HCT116 (cell line): Measurements from ENCODE around the gene EYA4. TPM values are rescaled to one million over a fixed set of nuclear protein-coding genes. Genes with fewer than 3 reads are reported as not detected.

Source experiments
- ATAC-seq: fragments of 200-7000 bp; cut with Tn5 transposase; 2 replicates; pipeline ENCODE4 v1.9.1; 2020; ENCODE audit warnings: mild to moderate bottlenecking, moderate library complexity
- BruUV-seq: library from RNA; stranded (reverse); fragments of 400-500 nt; replicated peaks from 2 replicates; lab custom pipeline; 2021; lab: Mats Ljungman, UMichigan
- CTCF ChIA-PET: fragments of 300-600 bp; sonication (Branson Sonifier 250); formaldehyde crosslinking; loops from one replicate; lab custom pipeline; 2021; ENCODE audit warnings: antibody characterized with exemption; lab: Charles Lee
- POLR2A ChIA-PET: fragments of 300-600, 350-600 bp; sonication (Branson Sonifier 250); formaldehyde crosslinking; loops from one replicate; lab custom pipeline; 2021; ENCODE audit warnings: antibody characterized with exemption; lab: Charles Lee
- RAD21 ChIA-PET, 2 experiments: fragments of 300-600 bp; sonication (Branson Sonifier 250); formaldehyde crosslinking; loops; one replicate each; lab custom pipeline; 2023; ENCODE audit warnings: low total read pairs in 2 of 2; ENCODE audit not compliant: uncharacterized antibody in 2 of 2, unreplicated experiment in 2 of 2, low non-redundant PET in 1 of 2; lab: Charles Lee
- DNase-seq: peaks from one replicate; pipeline ENCODE4 v3.0.0-alpha.2; 2010; ENCODE audit warnings: low read depth, low spot score
- H2AFZ ChIP-seq: fragments of 200-600 bp; shearing (Covaris generic), sonication (generic); 2 replicates; pipeline ENCODE4 v1.6.1; 2017; ENCODE audit warnings: low read depth, mixed run types, mixed read lengths, antibody characterized with exemption, low read length; ENCODE audit not compliant: poor library complexity, severe bottlenecking
- H3K27ac ChIP-seq: 2 replicates; pipeline ENCODE4 v1.5.1; 2012; ENCODE audit warnings: low read depth, low read length
- H3K27me3 ChIP-seq: fragments of 200-600 bp; sonication (generic); 2 replicates; pipeline ENCODE4 v1.6.1; 2016; ENCODE audit warnings: mixed run types, low read length, mixed read lengths; ENCODE audit not compliant: insufficient read depth
- H3K36me3 ChIP-seq, 2 experiments: fragments of 200-500 bp in 1 of 2; fragments of 200-600 bp in 1 of 2; sonication (Bioruptor generic) in 1 of 2; sonication (generic) in 1 of 2; 2 replicates each; pipeline versions ENCODE4 v1.5.1 to v1.6.1; 2014 to 2016; ENCODE audit warnings: low read length in 2 of 2, inconsistent platforms in 1 of 2, mixed read lengths in 1 of 2, mixed run types in 1 of 2; ENCODE audit not compliant: insufficient read depth in 2 of 2, control insufficient read depth in 1 of 2
- H3K4me1 ChIP-seq, 2 experiments: fragments of 200-600 bp in 1 of 2; sonication (generic) in 1 of 2; 2 replicates each; pipeline versions ENCODE4 v1.5.1 to v1.6.1; 2012 to 2017; ENCODE audit warnings: low read length in 2 of 2, inconsistent platforms in 1 of 2, mild to moderate bottlenecking in 1 of 2, mixed read lengths in 1 of 2, mixed run types in 1 of 2, moderate library complexity in 1 of 2; ENCODE audit not compliant: insufficient read depth in 2 of 2, control insufficient read depth in 1 of 2
- H3K4me2 ChIP-seq: fragments of 200-600 bp; sonication (generic); 2 replicates; pipeline ENCODE4 v1.6.1; 2017; ENCODE audit warnings: mixed run types, low read length, mixed read lengths
- H3K4me3 ChIP-seq, 2 experiments: fragments of 200-600 bp in 1 of 2; sonication (generic) in 1 of 2; replicated peaks in 1 of 2; 2 replicates each; pipeline ENCODE4 v1.5.1; 2011 to 2016; ENCODE audit warnings: low read length in 2 of 2, control low read depth in 1 of 2, low read depth in 1 of 2, mild to moderate bottlenecking in 1 of 2, mixed read lengths in 1 of 2, mixed run types in 1 of 2
- H3K79me2 ChIP-seq: fragments of 200-600 bp; sonication (generic); 2 replicates; pipeline ENCODE4 v1.6.1; 2017; ENCODE audit warnings: mild to moderate bottlenecking, mixed run types, low read length, moderate library complexity, mixed read lengths; ENCODE audit not compliant: insufficient read depth
- H3K9ac ChIP-seq: fragments of 200-600 bp; sonication (generic); 2 replicates; pipeline ENCODE4 v1.6.1; 2016; ENCODE audit warnings: low read length, mixed read lengths
- H3K9me2 ChIP-seq: fragments of 200-600 bp; sonication (generic), shearing (Covaris generic); 2 replicates; pipeline ENCODE4 v1.6.1; 2017; ENCODE audit warnings: mixed run types, mild to moderate bottlenecking, moderate library complexity; ENCODE audit not compliant: insufficient read depth
- H3K9me3 ChIP-seq, 2 experiments: fragments of 200-500 bp in 1 of 2; fragments of 200-600 bp in 1 of 2; sonication (Bioruptor generic) in 1 of 2; sonication (generic) in 1 of 2; 2 replicates each; pipeline ENCODE4 v1.6.1; 2014 to 2017; ENCODE audit warnings: low read length in 2 of 2, mixed read lengths in 2 of 2, inconsistent platforms in 1 of 2, low read depth in 1 of 2, mild to moderate bottlenecking in 1 of 2, mixed run types in 1 of 2, moderate library complexity in 1 of 2; ENCODE audit not compliant: control insufficient read depth in 1 of 2, insufficient read depth in 1 of 2
- H4K20me1 ChIP-seq: fragments of 200-600 bp; sonication (generic), shearing (Covaris generic); 2 replicates; pipeline ENCODE4 v1.6.1; 2017; ENCODE audit warnings: mixed run types, mild to moderate bottlenecking, moderate library complexity; ENCODE audit not compliant: insufficient read depth
- RAD21 ChIP-seq: IDR thresholded peaks from 2 replicates; pipeline ENCODE4 v1.6.1; 2012; ENCODE audit warnings: low read depth, mild to moderate bottlenecking
- YY1 ChIP-seq: IDR thresholded peaks from 2 replicates; pipeline ENCODE4 v1.6.1; 2011; ENCODE audit warnings: low read length, low read depth, moderate library complexity, mild to moderate bottlenecking; ENCODE audit not compliant: insufficient replicate concordance; ENCODE audit errors: extremely low read depth
- intact Hi-C: fragments of 100-400 bp; cut with micrococcal nuclease; formaldehyde crosslinking; loops from 2 replicates; pipeline ENCODE4 v1.10.0; 2022
- total RNA-seq: library from RNA; stranded (reverse); gene quantifications from one replicate; pipeline ENCODE4 v1.2.1, GENCODE V29; 2021; ENCODE audit not compliant: unreplicated experiment
- TF ChIP-seq, protein P1 (sequence below): IDR thresholded peaks from 2 replicates; pipeline ENCODE4 v1.6.1; 2012; ENCODE audit warnings: low read depth
- TF ChIP-seq, protein P2 (sequence below), 3 experiments: fragments of 200-600 bp in 1 of 3; sonication (generic) in 1 of 3; IDR thresholded peaks in 2 of 3; conservative IDR thresholded peaks in 1 of 3; 2 replicates each; pipeline ENCODE4 v1.5.1; 2012 to 2017; ENCODE audit warnings: low read depth in 2 of 3, low read length in 2 of 3, antibody characterized with exemption in 1 of 3, borderline replicate concordance in 1 of 3, control low read depth in 1 of 3, mild to moderate bottlenecking in 1 of 3, mixed read lengths in 1 of 3, mixed run types in 1 of 3, moderate library complexity in 1 of 3; ENCODE audit not compliant: insufficient read depth in 1 of 3

EYA4 gene
- total RNA-seq, 1 experiment from 2014 or later = not detected

DNA sequence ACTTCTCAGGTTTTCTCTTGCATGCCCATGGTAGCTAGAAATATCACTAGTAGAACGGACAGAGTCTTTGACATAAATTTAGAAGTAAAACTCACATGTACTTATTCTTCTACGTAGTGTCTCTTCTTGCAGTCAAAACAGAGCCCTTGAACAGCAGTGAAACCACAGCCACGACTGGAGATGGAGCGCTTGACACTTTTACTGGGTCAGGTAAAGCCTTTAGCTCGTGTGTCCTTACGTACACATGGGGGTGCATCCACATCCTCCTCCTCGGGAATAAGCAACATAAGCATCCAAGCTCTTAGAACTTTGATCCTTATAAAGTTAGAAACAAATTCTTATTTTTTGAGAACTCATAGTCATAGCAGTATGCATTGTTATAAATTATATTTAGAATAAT, 215.3 kb downstream of the EYA4 start:
- ChIA-PET CTCF (no interaction called here), RAD21 (no interaction called here), POLR2A (no interaction called here)
- Histone ChIP-seq H3K9ac (no peak overlapping the region), H2AFZ (no peak overlapping the region), H3K4me3 (no peak overlapping the region), H3K79me2 (no peaks in the 10 kb centered on the region), H3K27ac (no peak overlapping the region), H3K36me3 (no peaks in the 10 kb centered on the region), H3K9me3 (no peaks in the 10 kb centered on the region), H3K4me2 (no peak overlapping the region), H3K9me2 (no peaks in the 10 kb centered on the region), H3K27me3 (no peaks in the 10 kb centered on the region), H4K20me1 (no peaks in the 10 kb centered on the region), H3K4me1 (no peaks in the 10 kb centered on the region)
- TF ChIP-seq RAD21 (no peak), YY1 (no peak)
- TF ChIP-seq, protein P1, sequence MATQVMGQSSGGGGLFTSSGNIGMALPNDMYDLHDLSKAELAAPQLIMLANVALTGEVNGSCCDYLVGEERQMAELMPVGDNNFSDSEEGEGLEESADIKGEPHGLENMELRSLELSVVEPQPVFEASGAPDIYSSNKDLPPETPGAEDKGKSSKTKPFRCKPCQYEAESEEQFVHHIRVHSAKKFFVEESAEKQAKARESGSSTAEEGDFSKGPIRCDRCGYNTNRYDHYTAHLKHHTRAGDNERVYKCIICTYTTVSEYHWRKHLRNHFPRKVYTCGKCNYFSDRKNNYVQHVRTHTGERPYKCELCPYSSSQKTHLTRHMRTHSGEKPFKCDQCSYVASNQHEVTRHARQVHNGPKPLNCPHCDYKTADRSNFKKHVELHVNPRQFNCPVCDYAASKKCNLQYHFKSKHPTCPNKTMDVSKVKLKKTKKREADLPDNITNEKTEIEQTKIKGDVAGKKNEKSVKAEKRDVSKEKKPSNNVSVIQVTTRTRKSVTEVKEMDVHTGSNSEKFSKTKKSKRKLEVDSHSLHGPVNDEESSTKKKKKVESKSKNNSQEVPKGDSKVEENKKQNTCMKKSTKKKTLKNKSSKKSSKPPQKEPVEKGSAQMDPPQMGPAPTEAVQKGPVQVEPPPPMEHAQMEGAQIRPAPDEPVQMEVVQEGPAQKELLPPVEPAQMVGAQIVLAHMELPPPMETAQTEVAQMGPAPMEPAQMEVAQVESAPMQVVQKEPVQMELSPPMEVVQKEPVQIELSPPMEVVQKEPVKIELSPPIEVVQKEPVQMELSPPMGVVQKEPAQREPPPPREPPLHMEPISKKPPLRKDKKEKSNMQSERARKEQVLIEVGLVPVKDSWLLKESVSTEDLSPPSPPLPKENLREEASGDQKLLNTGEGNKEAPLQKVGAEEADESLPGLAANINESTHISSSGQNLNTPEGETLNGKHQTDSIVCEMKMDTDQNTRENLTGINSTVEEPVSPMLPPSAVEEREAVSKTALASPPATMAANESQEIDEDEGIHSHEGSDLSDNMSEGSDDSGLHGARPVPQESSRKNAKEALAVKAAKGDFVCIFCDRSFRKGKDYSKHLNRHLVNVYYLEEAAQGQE = no peak
- intact Hi-C loops = no loop called here
- DNase-seq (no peak), ATAC-seq (no peak)
- no TSS peak for BruUV-seq

DNA sequence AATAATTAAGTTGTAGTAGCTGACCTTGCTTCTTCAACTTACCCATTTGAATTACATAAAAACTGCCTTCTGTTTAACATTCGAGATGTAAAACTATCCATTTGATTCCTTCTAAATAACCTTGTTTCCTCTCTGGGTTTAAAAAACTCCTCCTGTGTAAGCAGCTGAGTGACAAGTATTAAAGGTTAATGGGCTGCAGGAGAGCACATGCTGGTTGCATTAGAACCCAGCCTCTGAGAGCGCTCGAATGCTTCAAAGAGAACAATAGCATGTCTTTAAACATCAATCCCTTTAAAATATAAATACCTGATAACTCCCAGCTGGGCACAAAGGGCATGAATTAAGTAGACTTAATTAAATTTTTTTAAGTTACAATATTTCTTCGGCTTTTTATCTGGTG, 215.8 kb downstream of the EYA4 start:
- no peaks in the 10 kb centered on the region for H3K27me3 ChIP-seq
- CTCF ChIA-PET = no interaction called here
- TF ChIP-seq, protein P2, sequence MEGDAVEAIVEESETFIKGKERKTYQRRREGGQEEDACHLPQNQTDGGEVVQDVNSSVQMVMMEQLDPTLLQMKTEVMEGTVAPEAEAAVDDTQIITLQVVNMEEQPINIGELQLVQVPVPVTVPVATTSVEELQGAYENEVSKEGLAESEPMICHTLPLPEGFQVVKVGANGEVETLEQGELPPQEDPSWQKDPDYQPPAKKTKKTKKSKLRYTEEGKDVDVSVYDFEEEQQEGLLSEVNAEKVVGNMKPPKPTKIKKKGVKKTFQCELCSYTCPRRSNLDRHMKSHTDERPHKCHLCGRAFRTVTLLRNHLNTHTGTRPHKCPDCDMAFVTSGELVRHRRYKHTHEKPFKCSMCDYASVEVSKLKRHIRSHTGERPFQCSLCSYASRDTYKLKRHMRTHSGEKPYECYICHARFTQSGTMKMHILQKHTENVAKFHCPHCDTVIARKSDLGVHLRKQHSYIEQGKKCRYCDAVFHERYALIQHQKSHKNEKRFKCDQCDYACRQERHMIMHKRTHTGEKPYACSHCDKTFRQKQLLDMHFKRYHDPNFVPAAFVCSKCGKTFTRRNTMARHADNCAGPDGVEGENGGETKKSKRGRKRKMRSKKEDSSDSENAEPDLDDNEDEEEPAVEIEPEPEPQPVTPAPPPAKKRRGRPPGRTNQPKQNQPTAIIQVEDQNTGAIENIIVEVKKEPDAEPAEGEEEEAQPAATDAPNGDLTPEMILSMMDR (IDR thresholded peaks at IDR 0.05 in 2 of 3, conservative IDR thresholded peaks at IDR 0.05 in 1 of 3; ENCODE audit: borderline replicate concordance in 1 of 3, insufficient read depth in 1 of 3, low read depth in 2 of 3, low read length in 2 of 3) = no peak
- H4K20me1 ChIP-seq = no peaks in the 10 kb centered on the region
- H3K4me2 ChIP-seq = no peak overlapping the region
- H3K9me2 ChIP-seq = no peaks in the 10 kb centered on the region
- ATAC-seq (no peak), DNase-seq (no peak)
- POLR2A ChIA-PET = no interaction called here
- intact Hi-C loops = no loop called here
- no peak overlapping the region for H3K27ac ChIP-seq
- H2AFZ ChIP-seq = no peak overlapping the region
- no peaks in the 10 kb centered on the region for H3K79me2 ChIP-seq
- no TSS peak for BruUV-seq
- no peaks in the 10 kb centered on the region for H3K9me3 ChIP-seq
- no peaks in the 10 kb centered on the region for H3K36me3 ChIP-seq
- RAD21 ChIA-PET = no interaction called here
- H3K4me1 ChIP-seq = no peaks in the 10 kb centered on the region
- H3K9ac ChIP-seq = no peak overlapping the region
- H3K4me3 ChIP-seq = no peak overlapping the region
